ENCODE measurements around the gene SLC35F1. TPM values are rescaled to one million over a fixed set of nuclear protein-coding genes. Genes with fewer than 3 reads are reported as not detected.

Gene SLC35F1
- total RNA-seq, 3 donors from 2014 or later: 0.23 to 6.1 (median 0.29) TPM

GRCh38 chr6:118197539-118197938 is 290.5 kb downstream of the SLC35F1 start:
- DNase-seq: no peak
- Histone ChIP-seq H3K36me3 (ENCODE audit: low read depth) (no peaks in the 10 kb centered on the region), H3K4me3 (no peak overlapping the region), H3K4me1 (ENCODE audit: low read depth) (no peaks in the 10 kb centered on the region), H3K9me3 (no peaks in the 10 kb centered on the region)
- TF ChIP-seq CTCF (IDR thresholded peaks at IDR 0.05): no peak
- ATAC-seq: no peak
- intact Hi-C loops (cut with DNase I, micrococcal nuclease): no loop called here

DNA sequence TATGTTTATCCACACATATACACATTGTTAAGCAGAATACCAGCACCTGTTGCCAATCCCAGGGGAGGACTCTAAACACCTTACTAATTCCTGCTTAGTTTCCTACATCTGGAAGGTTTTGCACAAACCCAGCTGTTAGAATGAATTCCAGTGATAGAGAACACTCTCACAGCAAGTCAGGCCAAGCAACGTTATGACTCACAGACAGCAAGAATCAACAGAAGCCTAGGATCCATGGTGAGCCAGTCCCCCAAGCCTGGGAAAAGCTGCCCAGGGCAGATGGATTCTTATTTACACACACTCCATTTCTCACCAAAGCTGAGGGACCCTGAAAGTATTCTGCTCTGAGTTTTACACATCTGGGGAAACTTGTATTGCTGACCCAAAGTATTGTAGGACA is 291.7 kb downstream of the SLC35F1 start:
- no peak overlapping the region for H3K4me3 ChIP-seq
- ATAC-seq: no peak
- intact Hi-C loops (cut with DNase I, micrococcal nuclease): no loop called here
- no peak for DNase-seq
- no peak for TF ChIP-seq CTCF (IDR thresholded peaks at IDR 0.05)
- no peaks in the 10 kb centered on the region for H3K9me3 ChIP-seq
- H3K4me1 ChIP-seq (ENCODE audit: low read depth): no peaks in the 10 kb centered on the region
- H3K36me3 ChIP-seq (ENCODE audit: low read depth): no peaks in the 10 kb centered on the region

- H3K9me3 ChIP-seq: no peaks in the 10 kb centered on the region
- intact Hi-C loops (cut with DNase I, micrococcal nuclease): no loop called here
- no peak for TF ChIP-seq CTCF (IDR thresholded peaks at IDR 0.05)
- ATAC-seq: no peak
- no peak overlapping the region for H3K4me3 ChIP-seq
- no peaks in the 10 kb centered on the region for H3K4me1 ChIP-seq (ENCODE audit: low read depth)
- no peak for DNase-seq
- no peaks in the 10 kb centered on the region for H3K36me3 ChIP-seq (ENCODE audit: low read depth)
Measured at GRCh38 chr6:118200160-118200559, 293.1 kb downstream of the SLC35F1 start.

DNA sequence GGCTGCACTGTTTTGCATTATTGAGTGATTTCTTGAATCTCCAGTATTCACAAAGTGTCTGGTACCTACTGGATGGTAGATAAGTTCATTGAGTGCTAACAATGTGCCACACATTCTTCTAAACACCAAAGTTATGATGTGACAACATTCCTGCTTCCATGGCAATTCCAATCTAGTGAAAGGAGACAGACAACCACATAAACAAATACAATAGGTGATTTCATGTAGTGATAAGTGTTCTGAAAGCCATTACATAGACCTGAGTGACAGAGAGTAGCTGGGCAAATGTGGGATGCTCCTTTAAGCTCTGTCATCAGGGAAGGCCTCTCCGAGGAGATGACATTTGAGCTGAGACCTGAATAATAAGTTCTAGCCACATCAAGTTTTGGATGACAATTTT is 295.5 kb downstream of the SLC35F1 start:
- no peak for DNase-seq
- no peak for ATAC-seq

GRCh38 chr6:118203545-118203944 is 296.5 kb downstream of the SLC35F1 start:
- no peaks in the 10 kb centered on the region for H3K36me3 ChIP-seq (ENCODE audit: low read depth)
- no peaks in the 10 kb centered on the region for H3K4me1 ChIP-seq (ENCODE audit: low read depth)
- H3K9me3 ChIP-seq: no peaks in the 10 kb centered on the region
- no peak for TF ChIP-seq CTCF (IDR thresholded peaks at IDR 0.05)
- no peak overlapping the region for H3K4me3 ChIP-seq
- ATAC-seq (no peak), DNase-seq (no peak)
- intact Hi-C loops (cut with DNase I, micrococcal nuclease): no loop called here

More for the DNA sequence above, 295.5 kb downstream of the SLC35F1 start:
- Histone ChIP-seq H3K4me3 (no peak overlapping the region), H3K9me3 (no peaks in the 10 kb centered on the region), H3K4me1 (ENCODE audit: low read depth) (no peaks in the 10 kb centered on the region), H3K36me3 (ENCODE audit: low read depth) (no peaks in the 10 kb centered on the region)
- TF ChIP-seq CTCF (IDR thresholded peaks at IDR 0.05): no peak
- intact Hi-C loops (cut with DNase I, micrococcal nuclease): no loop called here

DNA sequence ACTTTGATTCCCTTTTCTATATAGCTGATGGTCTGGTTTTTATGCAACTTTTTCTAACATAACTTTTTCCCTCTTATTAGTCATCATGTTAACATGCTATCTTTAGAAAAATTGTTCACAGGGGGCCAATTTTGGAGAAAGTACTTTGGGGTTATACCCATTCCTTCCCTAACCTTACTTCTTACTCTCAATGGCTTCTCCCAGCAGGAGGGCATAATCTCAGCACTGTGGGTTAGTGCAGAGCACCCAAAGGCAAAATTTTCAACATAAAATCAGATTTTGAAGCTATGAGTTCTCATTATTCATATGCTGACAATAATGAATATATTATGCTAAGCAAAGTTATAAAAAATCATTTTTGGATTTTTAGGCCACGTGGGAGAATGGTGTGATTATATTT is 299.2 kb downstream of the SLC35F1 start:
- no peaks in the 10 kb centered on the region for H3K9me3 ChIP-seq
- intact Hi-C loops (cut with DNase I, micrococcal nuclease): no loop called here
- no peaks in the 10 kb centered on the region for H3K4me1 ChIP-seq (ENCODE audit: low read depth)
- no peaks in the 10 kb centered on the region for H3K36me3 ChIP-seq (ENCODE audit: low read depth)
- ATAC-seq (no peak), DNase-seq (no peak)
- no peak for TF ChIP-seq CTCF (IDR thresholded peaks at IDR 0.05)
- no peak overlapping the region for H3K4me3 ChIP-seq
